ENCODE results near the gene AADACL3.

Gene AADACL3

GRCh38 chr1:12763479-12763878 lies 47.6 kb downstream of the AADACL3 start:
- Histone ChIP-seq H2AFZ (ENCODE audit: low read length) (no peak overlapping the region), H3K9ac (ENCODE audit: low read depth, low read length, poor library complexity, severe bottlenecking) (no peak overlapping the region)

DNA sequence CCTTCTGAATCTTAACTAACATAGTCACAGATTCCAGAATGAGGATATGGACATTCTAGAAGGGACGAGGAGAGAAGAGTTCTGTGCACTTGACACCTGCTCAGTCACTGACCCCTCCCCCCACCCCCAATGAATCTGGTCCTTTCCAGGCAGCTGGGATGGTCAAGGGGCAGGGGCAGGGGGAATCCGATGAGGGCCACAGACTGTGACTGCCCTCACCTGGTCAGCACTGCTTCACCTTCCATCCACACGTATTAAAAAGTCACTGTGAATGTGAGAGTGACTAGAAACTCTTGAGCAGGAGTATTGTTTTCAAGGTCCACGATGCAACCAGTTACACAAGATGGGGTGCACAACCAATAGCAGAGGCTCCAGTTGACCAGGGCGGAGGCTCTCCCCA lies 48.1 kb downstream of the AADACL3 start:
- H3K4me3 ChIP-seq (ENCODE audit: low read length, poor library complexity, severe bottlenecking): no peak overlapping the region
- no peaks in the 10 kb centered on the region for H3K4me1 ChIP-seq (ENCODE audit: insufficient read depth, low read length, poor library complexity, severe bottlenecking)
- no peaks in the 10 kb centered on the region for H3F3A ChIP-seq (ENCODE audit: low read depth)
- H2AFZ ChIP-seq (ENCODE audit: low read length): no peak overlapping the region
- no peaks in the 10 kb centered on the region for H3K36me3 ChIP-seq (ENCODE audit: insufficient read depth, low read length)
- no peak for TF ChIP-seq EZH2phosphoT487 (IDR thresholded peaks at IDR 0.05; ENCODE audit: borderline replicate concordance)
- TF ChIP-seq, protein P1, sequence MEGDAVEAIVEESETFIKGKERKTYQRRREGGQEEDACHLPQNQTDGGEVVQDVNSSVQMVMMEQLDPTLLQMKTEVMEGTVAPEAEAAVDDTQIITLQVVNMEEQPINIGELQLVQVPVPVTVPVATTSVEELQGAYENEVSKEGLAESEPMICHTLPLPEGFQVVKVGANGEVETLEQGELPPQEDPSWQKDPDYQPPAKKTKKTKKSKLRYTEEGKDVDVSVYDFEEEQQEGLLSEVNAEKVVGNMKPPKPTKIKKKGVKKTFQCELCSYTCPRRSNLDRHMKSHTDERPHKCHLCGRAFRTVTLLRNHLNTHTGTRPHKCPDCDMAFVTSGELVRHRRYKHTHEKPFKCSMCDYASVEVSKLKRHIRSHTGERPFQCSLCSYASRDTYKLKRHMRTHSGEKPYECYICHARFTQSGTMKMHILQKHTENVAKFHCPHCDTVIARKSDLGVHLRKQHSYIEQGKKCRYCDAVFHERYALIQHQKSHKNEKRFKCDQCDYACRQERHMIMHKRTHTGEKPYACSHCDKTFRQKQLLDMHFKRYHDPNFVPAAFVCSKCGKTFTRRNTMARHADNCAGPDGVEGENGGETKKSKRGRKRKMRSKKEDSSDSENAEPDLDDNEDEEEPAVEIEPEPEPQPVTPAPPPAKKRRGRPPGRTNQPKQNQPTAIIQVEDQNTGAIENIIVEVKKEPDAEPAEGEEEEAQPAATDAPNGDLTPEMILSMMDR (conservative IDR thresholded peaks at IDR 0.05; ENCODE audit: low read length): no peak
- no peaks in the 10 kb centered on the region for H3K9me3 ChIP-seq (ENCODE audit: insufficient read depth, low read depth, low read length)
- no peak overlapping the region for H3K9ac ChIP-seq (ENCODE audit: low read depth, low read length, poor library complexity, severe bottlenecking)
- no peaks in the 10 kb centered on the region for H3K79me2 ChIP-seq (ENCODE audit: insufficient read depth, low read length)
- H3K9me2 ChIP-seq (replicated peaks; ENCODE audit: low read depth, low read length): no peaks in the 10 kb centered on the region
- no peaks in the 10 kb centered on the region for H4K20me1 ChIP-seq (ENCODE audit: insufficient read depth, low read length, poor library complexity, severe bottlenecking)
- no peaks in the 10 kb centered on the region for H3K27me3 ChIP-seq (ENCODE audit: insufficient read depth, low read length, poor library complexity, severe bottlenecking)
- H3K4me2 ChIP-seq (ENCODE audit: low read depth, low read length, poor library complexity, severe bottlenecking): no peak overlapping the region

More at GRCh38 chr1:12763479-12763878, 47.6 kb downstream of the AADACL3 start:
- no peaks in the 10 kb centered on the region for H3K79me2 ChIP-seq (ENCODE audit: insufficient read depth, low read length)
- H3K9me3 ChIP-seq (ENCODE audit: insufficient read depth, low read depth, low read length): no peaks in the 10 kb centered on the region
- H3K36me3 ChIP-seq (ENCODE audit: insufficient read depth, low read length): no peaks in the 10 kb centered on the region
- H3K4me2 ChIP-seq (ENCODE audit: low read depth, low read length, poor library complexity, severe bottlenecking): no peak overlapping the region
- no peaks in the 10 kb centered on the region for H3F3A ChIP-seq (ENCODE audit: low read depth)
- H4K20me1 ChIP-seq (ENCODE audit: insufficient read depth, low read length, poor library complexity, severe bottlenecking): no peaks in the 10 kb centered on the region
- H3K9me2 ChIP-seq (replicated peaks; ENCODE audit: low read depth, low read length): no peaks in the 10 kb centered on the region
- H3K4me3 ChIP-seq (ENCODE audit: low read length, poor library complexity, severe bottlenecking): no peak overlapping the region
- H3K27me3 ChIP-seq (ENCODE audit: insufficient read depth, low read length, poor library complexity, severe bottlenecking): no peaks in the 10 kb centered on the region
- no peaks in the 10 kb centered on the region for H3K4me1 ChIP-seq (ENCODE audit: insufficient read depth, low read length, poor library complexity, severe bottlenecking)
- TF ChIP-seq, protein P1 (conservative IDR thresholded peaks at IDR 0.05; ENCODE audit: low read length): no peak
- TF ChIP-seq EZH2phosphoT487 (IDR thresholded peaks at IDR 0.05; ENCODE audit: borderline replicate concordance): no peak

DNA sequence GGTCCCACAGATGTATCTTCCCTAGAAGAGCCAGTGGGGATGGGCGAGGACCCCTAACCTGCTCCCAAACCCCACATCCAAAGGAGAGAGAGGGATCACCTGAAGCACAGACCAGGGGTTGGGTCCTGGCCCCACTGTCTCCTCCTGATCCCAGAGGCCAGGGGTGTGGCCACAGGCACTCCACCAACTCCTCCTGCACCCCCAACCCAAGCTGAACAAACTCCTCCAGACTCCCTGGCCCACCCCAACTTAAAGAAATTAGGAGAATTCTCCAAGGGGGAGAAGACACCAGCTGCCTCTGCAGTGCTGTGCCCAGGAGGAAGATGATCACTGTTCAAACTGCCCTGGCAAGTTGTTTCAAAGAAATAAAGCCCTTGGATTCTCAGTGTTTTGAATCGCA lies 53.1 kb downstream of the AADACL3 start:
- Histone ChIP-seq H3K9ac (ENCODE audit: low read depth, low read length, poor library complexity, severe bottlenecking) (no peak overlapping the region), H3K27me3 (ENCODE audit: insufficient read depth, low read length, poor library complexity, severe bottlenecking) (no peaks in the 10 kb centered on the region)
- TF ChIP-seq, protein P1 (conservative IDR thresholded peaks at IDR 0.05; ENCODE audit: low read length): no peak
- no peak for TF ChIP-seq EZH2phosphoT487 (IDR thresholded peaks at IDR 0.05; ENCODE audit: borderline replicate concordance)

More for the DNA sequence above, 53.1 kb downstream of the AADACL3 start:
- no peaks in the 10 kb centered on the region for H3K9me3 ChIP-seq (ENCODE audit: insufficient read depth, low read depth, low read length)
- H3K4me2 ChIP-seq (ENCODE audit: low read depth, low read length, poor library complexity, severe bottlenecking): no peak overlapping the region
- no peak overlapping the region for H2AFZ ChIP-seq (ENCODE audit: low read length)
- H3K4me3 ChIP-seq (ENCODE audit: low read length, poor library complexity, severe bottlenecking): no peak overlapping the region
- no peaks in the 10 kb centered on the region for H4K20me1 ChIP-seq (ENCODE audit: insufficient read depth, low read length, poor library complexity, severe bottlenecking)
- no peaks in the 10 kb centered on the region for H3K4me1 ChIP-seq (ENCODE audit: insufficient read depth, low read length, poor library complexity, severe bottlenecking)
- H3K79me2 ChIP-seq (ENCODE audit: insufficient read depth, low read length): no peaks in the 10 kb centered on the region
- no peaks in the 10 kb centered on the region for H3F3A ChIP-seq (ENCODE audit: low read depth)
- H3K36me3 ChIP-seq (ENCODE audit: insufficient read depth, low read length): no peaks in the 10 kb centered on the region
- no peaks in the 10 kb centered on the region for H3K9me2 ChIP-seq (replicated peaks; ENCODE audit: low read depth, low read length)
